B cell (primary cell): ENCODE data around the gene ZBTB44. TPM values are rescaled to one million over a fixed set of nuclear protein-coding genes. Genes with fewer than 3 reads are reported as not detected.
A peak's percentile ranks its signal among the peaks of the same experiment; 100 is the strongest.
"Not testable (repeated sequence)": the region's sequence is repeated elsewhere in the genome, so short reads cannot be mapped to it uniquely, and the experiment has no call there.

Experiments
- ATAC-seq: fragments of 200-7000 bp; cut with Tn5 transposase; one replicate; pipeline ENCODE4 v1.10.0; 2021; ENCODE audit warnings: low read depth, mild to moderate bottlenecking, moderate number of reproducible peaks, moderate library complexity
- CTCF ChIA-PET: fragments of 350-600 bp; sonication (Branson Sonifier 250); formaldehyde crosslinking; loops from one replicate; lab custom pipeline; 2021; ENCODE audit warnings: antibody characterized with exemption, inconsistent platforms; lab: Charles Lee
- POLR2A ChIA-PET: fragments of 350-600 bp; sonication (Branson Sonifier 250); formaldehyde crosslinking; loops from one replicate; lab custom pipeline; 2021; ENCODE audit warnings: antibody characterized with exemption; lab: Charles Lee
- DNase-seq: peaks from one replicate; pipeline ENCODE4 v3.0.0; 2013
- H2AFZ ChIP-seq: 2 replicates; pipeline ENCODE4 v1.6.1; 2012; ENCODE audit warnings: mild to moderate bottlenecking, low read depth, low read length; ENCODE audit not compliant: insufficient read depth, poor library complexity, severe bottlenecking
- H3K27ac ChIP-seq, 2 donors: 1 replicate in 1 of 2; 2 replicates in 1 of 2; pipeline ENCODE4 v1.5.1; 2012 to 2013; ENCODE audit warnings: low read length in 2 of 2, mild to moderate bottlenecking in 2 of 2, moderate library complexity in 1 of 2
- H3K27me3 ChIP-seq, 4 experiments: fragments of 200-600 bp in 1 of 4; sonication (generic) in 1 of 4; replicated peaks in 1 of 4; 1 replicate in 2 of 4; 2 replicates in 2 of 4; pipeline versions ENCODE4 v1.6.1 to v1.7.0; 2013 to 2016; ENCODE audit warnings: low read length in 3 of 4, mild to moderate bottlenecking in 2 of 4, mixed read lengths in 1 of 4, moderate library complexity in 1 of 4; ENCODE audit not compliant: insufficient read depth in 4 of 4, control insufficient read depth in 3 of 4; ENCODE audit errors: control extremely low read depth in 1 of 4
- H3K36me3 ChIP-seq, 2 experiments: replicated peaks in 1 of 2; 1 replicate in 1 of 2; 2 replicates in 1 of 2; pipeline versions ENCODE4 v1.6.1 to v1.7.1; 2013; ENCODE audit warnings: low read length in 1 of 2; ENCODE audit not compliant: insufficient read depth in 2 of 2, control insufficient read depth in 1 of 2; ENCODE audit errors: control extremely low read depth in 1 of 2, extremely low read depth in 1 of 2
- H3K4me1 ChIP-seq, 2 donors: fragments of 200-600 bp in 1 of 2; sonication (generic) in 1 of 2; 1 replicate in 1 of 2; 2 replicates in 1 of 2; pipeline versions ENCODE4 v1.5.1 to v1.6.1; 2013 to 2017; ENCODE audit warnings: low read length in 2 of 2; ENCODE audit not compliant: control insufficient read depth in 2 of 2, insufficient read depth in 2 of 2
- H3K4me2 ChIP-seq: replicated peaks from 2 replicates; pipeline ENCODE3; 2012; ENCODE audit warnings: mild to moderate bottlenecking, low read depth, low read length; ENCODE audit not compliant: poor library complexity, severe bottlenecking
- H3K4me3 ChIP-seq, 5 experiments: fragments of 200-600 bp in 1 of 5; sonication (generic) in 1 of 5; 1 replicate in 3 of 5; 2 replicates in 2 of 5; pipeline versions ENCODE4 v1.5.1 to v1.7.0; 2011 to 2016; ENCODE audit warnings: low read length in 4 of 5, mild to moderate bottlenecking in 4 of 5, low read depth in 2 of 5, control low read depth in 1 of 5, moderate library complexity in 1 of 5; ENCODE audit not compliant: insufficient read depth in 1 of 5; ENCODE audit errors: control extremely low read depth in 1 of 5, extremely low read depth in 1 of 5
- H3K79me2 ChIP-seq: fragments of 200-600 bp; sonication (generic); one replicate; pipeline ENCODE4 v1.6.0; 2016; ENCODE audit warnings: low read length; ENCODE audit not compliant: control insufficient read depth, insufficient read depth
- H3K9ac ChIP-seq: fragments of 200-600 bp; sonication (generic); 2 replicates; pipeline ENCODE4 v1.6.1; 2017; ENCODE audit warnings: mild to moderate bottlenecking, low read length, moderate library complexity
- H3K9me3 ChIP-seq, 3 donors: one replicate each; pipeline versions ENCODE4 v1.6.1 to v1.7.1; 2013; ENCODE audit warnings: low read length in 2 of 3; ENCODE audit not compliant: control insufficient read depth in 2 of 3, insufficient read depth in 1 of 3; ENCODE audit errors: control extremely low read depth in 1 of 3
- H4K20me1 ChIP-seq: 2 replicates; pipeline ENCODE4 v1.6.0; 2012; ENCODE audit warnings: mild to moderate bottlenecking, low read length; ENCODE audit not compliant: insufficient read depth, control insufficient read depth, poor library complexity, severe bottlenecking
- H3K27ac Mint-ChIP-seq: one replicate; pipeline ENCODE4 v1.8.0; 2021; ENCODE audit warnings: mixed read lengths
- H3K27me3 Mint-ChIP-seq: one replicate; pipeline ENCODE4 v1.8.0; 2021; ENCODE audit warnings: mixed read lengths
- H3K4me1 Mint-ChIP-seq: one replicate; pipeline ENCODE4 v1.8.0; 2021; ENCODE audit warnings: mixed read lengths
- H3K4me3 Mint-ChIP-seq: one replicate; pipeline ENCODE4 v1.8.0; 2021; ENCODE audit warnings: mixed read lengths
- H3K9me3 Mint-ChIP-seq: one replicate; pipeline ENCODE4 v1.8.0; 2022; ENCODE audit warnings: mixed read lengths; ENCODE audit not compliant: insufficient read depth
- CTCF ChIP-seq: fragments of 200-600 bp; IDR thresholded peaks from one replicate; pipeline ENCODE4 v1.8.0; 2022; ENCODE audit warnings: antibody characterized with exemption, mild to moderate bottlenecking
- EZH2 ChIP-seq: IDR thresholded peaks from 2 replicates; pipeline ENCODE4 v1.6.1; 2012; ENCODE audit warnings: borderline replicate concordance, low read depth, mild to moderate bottlenecking, moderate library complexity, low read length; ENCODE audit not compliant: insufficient read depth, poor library complexity, severe bottlenecking
- WGBS: methylation state at CpG from one replicate; pipeline ENCODE4 v1.1.5; 2013; ENCODE audit warnings: missing lambda C conversion rate; ENCODE audit not compliant: insufficient coverage; 5-methylcytosine and 5-hydroxymethylcytosine counted together
- intact Hi-C: fragments of 100-400 bp; cut with micrococcal nuclease; formaldehyde crosslinking; loops from one replicate; pipeline ENCODE4 v1.10.0; 2022
- polyA plus RNA-seq: library from polyadenylated mRNA; depleted of rRNA; stranded (reverse); fragments of >200 nt; gene quantifications from 2 replicates; pipeline ENCODE4 v1.2.3, GENCODE V29; 2012
- total RNA-seq, 2 donors: library from RNA; stranded (reverse); fragments of 120-200 nt in 1 of 2; gene quantifications; 1 replicate in 1 of 2; 2 replicates in 1 of 2; pipeline versions ENCODE4 v1.2.3 to v1.2.4, GENCODE V29; 2013 to 2022

Gene ZBTB44
- total and polyA plus RNA-seq, 2 donors (not counting 1 experiment from before 2014, with no cell fraction given), result 23.3 to 89.4 TPM

- peaks cover 11% of the 10 kb centered on the region for H3K4me1 Mint-ChIP-seq
- H3K27ac Mint-ChIP-seq, result peak overlapping the region; percentile 0
- TF ChIP-seq CTCF (no peak), EZH2 (no peak)
- CTCF ChIA-PET, result no interaction called here
- Histone ChIP-seq H3K36me3 (peaks cover 6 to 35% of the 10 kb centered on the region in 2 experiments), H3K9ac (no peak overlapping the region), H3K4me1 (no peaks in the 10 kb centered on the region), H4K20me1 (no peaks in the 10 kb centered on the region), H3K4me3 (no peak overlapping the region), H3K27me3 (no peaks in the 10 kb centered on the region), H3K4me2 (no peak overlapping the region), H3K79me2 (no peaks in the 10 kb centered on the region), H2AFZ (no peak overlapping the region), H3K9me3 (no peaks in the 10 kb centered on the region), H3K27ac (peak overlapping the region in 1 of 2 donors; percentile 23)
- no peaks in the 10 kb centered on the region for H3K27me3 Mint-ChIP-seq
- DNase-seq, result no peak
- H3K4me3 Mint-ChIP-seq, result no peak overlapping the region
- no peaks in the 10 kb centered on the region for H3K9me3 Mint-ChIP-seq
- POLR2A ChIA-PET, result interaction anchor here (0.6 kb wide), 1 partner anchor 48 kb away, joined by 3 read pairs; no protein-coding TSS in a partner anchor
- ATAC-seq, result no peak
- intact Hi-C loops, result no loop called here
These were observed 80.4 kb downstream of the ZBTB44 start for GRCh38 chr11:130234315-130234714.

GRCh38 chr11:130233888-130234287 is 80.8 kb downstream of the ZBTB44 start:
- H3K27ac Mint-ChIP-seq, result peak overlapping the region; percentile 0
- H3K79me2 ChIP-seq, H3K4me2 ChIP-seq, H3K4me1 ChIP-seq, H2AFZ ChIP-seq, H3K4me3 Mint-ChIP-seq, H3K27me3 ChIP-seq, H3K27me3 Mint-ChIP-seq, H4K20me1 ChIP-seq, H3K9ac ChIP-seq, DNase-seq, ATAC-seq, CTCF ChIA-PET, H3K9me3 ChIP-seq, H3K9me3 Mint-ChIP-seq, intact Hi-C loops, H3K4me3 ChIP-seq: not testable (repeated sequence)
- H3K4me1 Mint-ChIP-seq, result peaks cover 13% of the 10 kb centered on the region
- Histone ChIP-seq H3K27ac (peak overlapping the region in 1 of 2 donors; percentile 23), H3K36me3 (peaks cover 6 to 31% of the 10 kb centered on the region in 2 experiments)
- POLR2A ChIA-PET, result interaction anchor here (0.6 kb wide), 1 partner anchor 49 kb away, joined by 3 read pairs; no protein-coding TSS in a partner anchor
- no CpG with 5 or more reads among the region's 3 CpGs for WGBS

- H3K27me3 Mint-ChIP-seq, H3K4me3 Mint-ChIP-seq, H3K4me3 ChIP-seq, H4K20me1 ChIP-seq, CTCF ChIA-PET, H3K9me3 Mint-ChIP-seq, H3K27ac Mint-ChIP-seq, intact Hi-C loops, H3K9me3 ChIP-seq, DNase-seq, H3K27me3 ChIP-seq, H3K9ac ChIP-seq, H3K4me2 ChIP-seq, H2AFZ ChIP-seq, ATAC-seq, H3K79me2 ChIP-seq, POLR2A ChIA-PET, H3K4me1 ChIP-seq, H3K27ac ChIP-seq: not testable (repeated sequence)
- H3K4me1 Mint-ChIP-seq, result peaks cover 13% of the 10 kb centered on the region
- peaks cover 6 to 27% of the 10 kb centered on the region in 2 experiments for H3K36me3 ChIP-seq
These were observed 81.2 kb downstream of the ZBTB44 start for GRCh38 chr11:130233486-130233885.
